ENCODE measurements around the gene MIA3. TPM values are rescaled to one million over a fixed set of nuclear protein-coding genes. Genes with fewer than 3 reads are reported as not detected.
"Not testable (repeated sequence)": the region's sequence is repeated elsewhere in the genome, so short reads cannot be mapped to it uniquely, and the experiment has no call there.

MIA3 gene
- polyA plus RNA-seq, 1 donor from 2014 or later = 61.3 TPM

DNA sequence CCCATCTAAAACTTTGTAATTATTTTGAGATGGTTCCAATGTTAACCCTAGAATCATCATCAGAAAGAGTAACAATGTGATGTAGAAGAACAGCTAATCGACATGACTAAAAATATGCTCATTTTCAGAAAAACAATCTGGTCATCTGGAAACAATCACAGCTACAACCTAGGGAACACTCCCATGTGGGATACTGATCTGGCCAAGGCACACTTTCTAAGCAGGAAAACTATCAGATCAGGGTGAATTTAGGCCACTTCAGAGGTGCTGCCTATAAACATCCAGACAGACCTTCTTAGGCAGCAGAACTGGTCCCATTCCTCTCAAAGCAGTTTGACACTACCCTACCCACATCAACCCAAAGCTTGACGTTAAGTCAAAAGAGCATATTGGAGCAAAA lies 51.2 kb downstream of the MIA3 start:
- H3K4me1 Mint-ChIP-seq, H3K9me3 Mint-ChIP-seq, H3K27me3 Mint-ChIP-seq, H3K27ac Mint-ChIP-seq, H3K4me3 Mint-ChIP-seq, H3K36me3 Mint-ChIP-seq: not testable (repeated sequence)

DNA sequence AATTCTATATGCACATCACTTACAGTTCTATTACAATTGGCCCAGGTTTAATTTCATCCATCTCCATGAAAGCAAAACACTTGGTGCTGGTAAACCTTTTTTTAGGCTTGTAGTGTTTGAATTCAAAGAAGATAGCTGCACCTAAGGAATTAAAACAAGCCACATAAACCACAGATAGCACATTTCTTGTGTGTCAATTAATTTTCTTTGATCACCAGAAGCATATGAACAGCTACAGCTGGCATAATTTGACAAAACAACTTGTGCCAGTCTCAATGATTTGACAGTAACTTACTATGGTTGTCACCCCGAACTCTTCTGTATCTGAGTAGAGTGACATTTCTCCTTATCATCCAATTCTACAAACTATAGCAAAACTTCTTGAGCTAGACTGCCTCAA lies 52.2 kb downstream of the MIA3 start:
- Mint-ChIP-seq H3K27me3 (no peaks in the 10 kb centered on the region), H3K4me3 (no peak overlapping the region), H3K4me1 (no peaks in the 10 kb centered on the region), H3K27ac (peak overlapping the region in 1 of 3 donors; percentile 78), H3K36me3 (peaks cover 4% of the 10 kb centered on the region), H3K9me3 (no peaks in the 10 kb centered on the region)

DNA sequence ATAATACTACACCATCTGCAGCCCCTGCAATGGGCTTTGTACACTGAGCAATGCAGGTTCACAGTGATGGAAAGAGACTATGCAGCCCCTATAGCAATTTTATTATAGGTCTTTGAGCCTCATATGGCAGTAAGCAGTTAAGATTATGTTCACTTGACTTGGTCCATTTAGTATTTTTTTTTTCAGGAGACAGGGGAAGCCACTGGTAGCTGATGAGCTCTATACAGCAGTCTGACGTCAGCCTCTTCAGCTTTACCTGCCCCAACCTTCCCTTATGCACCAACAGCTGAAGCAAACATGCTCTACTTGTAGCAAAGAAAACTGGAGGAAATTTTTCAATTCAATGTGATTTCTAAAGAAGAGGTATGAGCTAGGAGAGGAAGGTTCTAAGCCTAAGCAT lies 62.2 kb downstream of the MIA3 start:
- peaks cover 0 to 9% (median 1%) of the 10 kb centered on the region in 3 donors for H3K4me1 Mint-ChIP-seq
- H3K36me3 Mint-ChIP-seq = no peaks in the 10 kb centered on the region
- H3K27me3 Mint-ChIP-seq = no peaks in the 10 kb centered on the region
- no peak overlapping the region for H3K4me3 Mint-ChIP-seq
- H3K27ac Mint-ChIP-seq = peak overlapping the region in 1 of 3 donors; percentile 53
- no peaks in the 10 kb centered on the region for H3K9me3 Mint-ChIP-seq

DNA sequence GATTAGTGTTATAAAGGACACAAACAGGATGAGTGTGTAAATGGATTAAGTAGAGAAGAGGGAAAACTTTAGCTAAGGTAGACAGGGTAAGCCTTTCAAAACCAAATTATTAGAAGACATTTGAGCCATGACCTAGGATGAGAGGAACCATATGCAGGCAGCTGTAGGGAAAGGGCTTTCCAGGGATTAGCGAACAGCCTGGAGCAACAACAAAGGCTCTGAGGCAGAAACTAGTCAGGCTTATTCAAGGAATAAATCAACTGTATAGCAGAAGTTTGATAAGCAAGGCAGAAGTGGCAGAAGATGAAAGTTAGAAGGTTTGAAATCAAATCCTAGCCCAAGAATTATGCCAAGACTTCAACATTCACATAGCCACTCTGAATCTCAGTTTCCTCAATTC lies 73.1 kb downstream of the MIA3 start:
- no peaks in the 10 kb centered on the region for H3K27me3 Mint-ChIP-seq
- peaks cover 3% of the 10 kb centered on the region for H3K36me3 Mint-ChIP-seq
- peak overlapping the region in 1 of 3 donors; percentile 84 for H3K27ac Mint-ChIP-seq
- H3K4me1 Mint-ChIP-seq = peaks cover 4 to 16% (median 16%) of the 10 kb centered on the region in 3 donors
- no peak overlapping the region for H3K4me3 Mint-ChIP-seq
- H3K9me3 Mint-ChIP-seq = no peaks in the 10 kb centered on the region

DNA sequence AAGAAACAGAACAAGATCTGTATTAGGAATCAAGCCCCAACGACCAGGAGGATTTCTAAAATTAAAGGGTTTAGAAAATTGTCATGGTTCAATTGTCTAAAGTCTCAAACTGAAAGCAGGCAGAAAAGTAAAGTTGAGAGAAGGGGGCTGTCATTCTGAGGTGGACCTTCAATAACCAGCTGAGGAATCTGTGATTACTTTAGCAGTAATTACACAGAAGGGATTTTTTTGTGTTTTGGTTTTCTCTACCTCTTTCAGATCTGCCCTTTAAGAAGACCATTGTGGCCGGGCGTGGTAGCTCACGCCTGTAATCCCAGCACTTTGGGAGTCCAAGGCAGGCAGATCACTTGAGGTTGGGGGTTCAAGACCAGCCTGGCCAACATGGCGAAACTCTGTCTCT lies 77.0 kb downstream of the MIA3 start:
- peaks cover 6% of the 10 kb centered on the region for H3K36me3 Mint-ChIP-seq
- no peaks in the 10 kb centered on the region for H3K9me3 Mint-ChIP-seq
- peak overlapping the region in 1 of 3 donors; percentile 47 for H3K27ac Mint-ChIP-seq
- no peak overlapping the region for H3K4me3 Mint-ChIP-seq
- H3K4me1 Mint-ChIP-seq = peaks cover 6 to 24% (median 18%) of the 10 kb centered on the region in 3 donors
- no peaks in the 10 kb centered on the region for H3K27me3 Mint-ChIP-seq

DNA sequence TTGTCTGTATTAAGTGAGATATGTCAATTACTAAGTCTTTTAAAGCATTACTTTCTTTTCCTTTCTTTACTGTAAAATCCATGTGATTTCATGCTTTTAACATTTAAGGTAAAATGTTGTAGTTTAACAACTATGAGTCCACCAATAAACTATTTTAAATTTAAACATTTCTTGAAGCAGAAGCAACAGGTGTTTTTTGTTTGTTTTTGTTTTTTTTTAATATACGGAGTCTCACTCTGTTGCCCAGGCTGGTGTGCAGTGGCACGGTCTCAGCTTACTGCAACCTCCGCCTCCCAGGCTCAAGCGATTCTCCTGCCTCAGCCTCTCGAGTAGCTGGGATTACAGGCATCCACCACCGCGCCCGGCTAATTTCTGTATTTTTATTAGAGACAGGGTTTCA lies 78.8 kb downstream of the MIA3 start:
- peaks cover 7% of the 10 kb centered on the region for H3K36me3 Mint-ChIP-seq
- no peak overlapping the region for H3K27ac Mint-ChIP-seq
- no peak overlapping the region for H3K4me3 Mint-ChIP-seq
- H3K27me3 Mint-ChIP-seq = no peaks in the 10 kb centered on the region
- no peaks in the 10 kb centered on the region for H3K9me3 Mint-ChIP-seq
- H3K4me1 Mint-ChIP-seq = peaks cover 6 to 24% (median 14%) of the 10 kb centered on the region in 3 donors

DNA sequence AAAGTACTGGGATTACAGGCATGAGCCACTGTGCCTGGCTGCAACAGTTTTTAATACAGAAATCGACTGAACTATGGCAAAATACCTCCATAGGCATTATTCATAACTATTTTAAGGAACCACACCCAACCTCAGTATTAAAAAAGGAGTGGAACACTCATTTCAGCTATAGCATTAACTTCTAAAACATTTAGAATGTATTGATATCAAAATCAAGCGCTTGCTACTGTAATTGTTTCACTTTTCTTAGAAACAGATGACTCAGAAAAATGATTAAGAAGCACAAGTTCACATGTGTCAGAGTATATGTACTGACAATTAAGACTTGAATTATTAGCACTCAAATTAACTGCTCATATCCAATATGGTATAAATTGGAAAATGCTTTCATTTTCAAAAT lies 79.3 kb downstream of the MIA3 start:
- Mint-ChIP-seq H3K9me3 (no peaks in the 10 kb centered on the region), H3K4me3 (no peak overlapping the region), H3K27me3 (no peaks in the 10 kb centered on the region), H3K36me3 (peaks cover 7% of the 10 kb centered on the region), H3K27ac (no peak overlapping the region), H3K4me1 (peaks cover 7 to 25% (median 14%) of the 10 kb centered on the region in 3 donors)

DNA sequence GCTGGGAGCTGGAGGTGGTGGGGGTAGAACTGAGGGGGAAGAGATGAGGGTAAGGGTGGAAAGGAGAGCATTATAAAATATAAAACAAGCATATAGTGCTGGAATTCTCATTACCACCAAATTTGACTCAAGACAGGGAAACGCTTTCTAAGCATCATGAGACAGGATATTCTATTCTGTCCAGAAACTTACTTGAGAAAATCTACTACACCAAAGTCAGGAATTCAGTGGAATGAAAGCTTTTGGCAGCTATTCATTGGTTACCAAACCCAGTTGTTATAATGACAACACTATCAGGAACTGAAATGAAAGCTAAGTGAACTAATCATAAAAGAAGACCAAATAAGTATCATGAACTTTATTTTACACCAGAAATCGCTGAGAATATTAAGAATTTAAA lies 79.9 kb downstream of the MIA3 start:
- H3K27ac Mint-ChIP-seq = no peak overlapping the region
- H3K4me3 Mint-ChIP-seq = no peak overlapping the region
- peaks cover 11 to 28% (median 13%) of the 10 kb centered on the region in 3 donors for H3K4me1 Mint-ChIP-seq
- no peaks in the 10 kb centered on the region for H3K27me3 Mint-ChIP-seq
- peaks cover 11% of the 10 kb centered on the region for H3K36me3 Mint-ChIP-seq
- no peaks in the 10 kb centered on the region for H3K9me3 Mint-ChIP-seq

DNA sequence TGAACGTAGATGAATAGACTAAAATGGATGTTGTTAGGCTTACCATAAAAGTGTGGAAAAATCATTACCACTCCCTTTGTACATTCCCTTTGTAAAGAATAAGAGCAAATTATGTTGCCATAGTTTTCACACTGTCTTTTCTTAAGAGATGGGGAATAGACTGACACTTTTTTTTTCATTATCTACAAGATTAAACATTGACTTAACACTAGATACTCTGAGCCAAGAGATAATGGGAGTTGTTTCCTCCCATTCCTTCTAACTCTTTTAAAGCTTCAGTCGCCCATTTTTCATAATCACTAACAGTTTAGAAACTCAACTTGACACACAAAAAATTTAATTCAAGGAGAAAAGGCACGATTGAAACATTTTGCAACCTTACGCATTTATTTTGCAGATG lies 84.3 kb downstream of the MIA3 start:
- peaks cover 11% of the 10 kb centered on the region for H3K36me3 Mint-ChIP-seq
- no peak overlapping the region for H3K27ac Mint-ChIP-seq
- H3K9me3 Mint-ChIP-seq = peaks cover 0 to 10% (median 2%) of the 10 kb centered on the region in 3 donors
- no peak overlapping the region for H3K4me3 Mint-ChIP-seq
- H3K4me1 Mint-ChIP-seq = peaks cover 26 to 42% (median 28%) of the 10 kb centered on the region in 3 donors
- no peaks in the 10 kb centered on the region for H3K27me3 Mint-ChIP-seq

DNA sequence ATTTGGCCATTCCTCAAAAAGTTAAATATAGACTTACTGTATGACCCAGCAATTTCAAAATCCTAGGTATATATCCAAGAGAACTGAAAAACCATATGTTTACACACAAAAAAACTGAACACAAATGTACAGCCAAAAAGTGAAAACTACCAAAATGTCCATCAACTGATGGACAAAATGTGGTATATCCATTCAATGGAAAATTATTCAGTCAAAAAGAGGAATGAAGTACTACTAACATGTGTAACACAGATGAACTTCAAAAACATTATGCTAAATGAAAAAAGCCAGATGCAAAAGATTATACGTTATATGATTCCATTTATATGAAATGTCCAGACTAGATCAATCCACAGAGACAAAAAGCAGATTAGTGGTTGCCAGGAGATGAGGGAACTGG lies 86.4 kb downstream of the MIA3 start:
- Mint-ChIP-seq H3K36me3 (peaks cover 12% of the 10 kb centered on the region), H3K27ac (no peak overlapping the region), H3K4me3 (peak overlapping the region in 2 of 4 donors; percentile 31 to 33), H3K9me3 (peaks cover 0 to 10% (median 2%) of the 10 kb centered on the region in 3 donors), H3K4me1 (peaks cover 36 to 43% (median 39%) of the 10 kb centered on the region in 3 donors), H3K27me3 (no peaks in the 10 kb centered on the region)

DNA sequence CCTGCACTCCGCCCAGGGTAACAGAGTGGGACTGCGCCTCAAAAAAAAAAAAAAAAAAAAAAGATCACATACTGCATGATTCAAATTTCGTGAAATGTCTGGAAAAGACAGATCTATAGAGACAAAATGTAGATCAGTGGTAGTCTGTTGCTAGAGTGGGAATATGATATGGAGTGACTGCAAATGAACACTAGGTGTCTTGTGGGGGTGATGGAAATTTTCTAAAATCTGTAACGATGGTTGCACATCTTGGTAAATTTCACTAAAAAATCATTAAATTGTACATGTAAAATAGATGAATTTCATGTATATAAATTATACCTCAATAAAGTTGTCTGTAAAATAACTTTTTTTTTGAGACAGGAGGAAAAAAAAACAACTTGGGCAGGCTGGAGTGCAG lies 88.9 kb downstream of the MIA3 start:
- Mint-ChIP-seq H3K36me3 (peaks cover 9% of the 10 kb centered on the region), H3K4me3 (peak overlapping the region in 1 of 4 donors; percentile 68), H3K27ac (no peak overlapping the region), H3K27me3 (no peaks in the 10 kb centered on the region), H3K4me1 (peaks cover 48 to 51% (median 50%) of the 10 kb centered on the region in 3 donors), H3K9me3 (peaks cover 0 to 10% (median 2%) of the 10 kb centered on the region in 3 donors)

DNA sequence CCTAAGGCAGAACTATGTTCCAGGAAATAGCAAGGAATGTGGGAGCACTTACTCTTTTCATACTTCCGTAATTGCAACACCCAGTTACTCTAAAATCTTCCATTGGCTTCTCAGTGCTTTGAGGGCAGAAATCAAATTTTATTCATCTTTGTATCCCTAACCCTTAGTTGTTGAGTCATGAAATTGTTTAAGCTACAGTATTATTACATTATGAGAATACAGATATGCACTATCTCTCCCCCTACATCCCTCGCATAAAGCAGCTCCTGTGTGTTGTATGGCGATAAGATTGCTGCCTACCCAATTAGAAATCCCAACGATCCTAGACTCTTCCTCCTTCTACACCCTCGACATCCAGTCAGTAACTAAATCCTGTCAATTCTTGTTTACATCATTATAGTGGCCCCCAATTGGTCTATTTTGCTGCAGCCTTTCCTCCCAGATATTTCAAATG lies 91.8 kb downstream of the MIA3 start:
- Mint-ChIP-seq H3K4me3 (peak overlapping the region; percentile 5 to 98 (median 53)), H3K4me1 (peaks cover 40 to 49% (median 42%) of the 10 kb centered on the region in 3 donors), H3K36me3 (peaks cover 5% of the 10 kb centered on the region), H3K9me3 (peaks cover 0 to 2% (median under 1%) of the 10 kb centered on the region in 3 donors), H3K27me3 (no peaks in the 10 kb centered on the region), H3K27ac (peak overlapping the region in 1 of 3 donors; percentile 1)

DNA sequence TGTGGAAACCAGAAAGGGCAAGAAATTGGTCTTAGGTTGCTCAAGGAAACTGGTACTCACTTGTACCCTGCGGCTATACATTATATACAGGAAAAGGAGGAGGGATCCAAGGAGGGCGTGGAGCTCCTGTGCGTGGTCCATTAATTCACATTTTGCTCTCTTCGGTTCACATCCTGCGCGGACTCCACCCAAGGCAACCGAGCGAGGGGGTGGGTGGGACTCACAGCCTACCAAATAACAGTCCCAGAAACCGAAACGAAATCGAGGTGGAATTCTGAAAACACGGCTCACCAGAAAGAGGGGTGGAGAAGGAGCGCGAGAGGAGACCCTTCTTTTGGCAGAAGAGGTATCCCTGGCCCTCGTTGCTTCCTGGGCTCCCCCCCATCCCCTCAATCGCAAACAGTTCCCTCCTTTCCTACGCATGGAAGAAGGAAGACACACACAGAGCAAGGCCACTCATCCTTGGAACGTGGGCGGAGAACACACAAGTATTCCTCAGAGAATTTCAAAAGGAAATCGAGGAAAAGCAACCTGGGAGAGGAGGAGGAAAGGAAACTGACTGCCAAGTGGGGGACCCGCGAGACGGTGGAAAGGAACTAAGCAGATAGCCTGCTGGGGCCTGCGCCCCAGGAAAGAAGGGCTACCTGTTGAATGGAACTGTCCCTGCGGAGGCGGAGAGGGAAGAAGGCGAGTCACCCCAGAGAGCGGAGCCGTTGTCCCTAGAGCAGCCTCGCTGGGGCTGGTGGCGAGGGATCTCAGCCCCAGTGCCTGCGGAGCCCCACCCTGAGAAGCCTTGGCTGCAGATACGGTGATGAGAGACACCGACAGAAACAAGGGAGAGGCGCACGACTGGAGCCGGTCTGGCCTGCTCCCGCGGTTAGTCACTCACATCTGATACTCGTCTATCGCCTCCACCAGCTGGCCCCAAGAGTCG lies 93.7 kb downstream of the MIA3 start:
- H3K4me1 Mint-ChIP-seq = peaks cover 28 to 36% (median 32%) of the 10 kb centered on the region in 3 donors
- peak overlapping the region; percentile 99 to 100 (median 99) for H3K27ac Mint-ChIP-seq
- H3K27me3 Mint-ChIP-seq = no peaks in the 10 kb centered on the region
- H3K36me3 Mint-ChIP-seq = peaks cover 3% of the 10 kb centered on the region
- H3K9me3 Mint-ChIP-seq = no peaks in the 10 kb centered on the region
- peak overlapping the region; percentile 96 to 99 (median 98) for H3K4me3 Mint-ChIP-seq

DNA sequence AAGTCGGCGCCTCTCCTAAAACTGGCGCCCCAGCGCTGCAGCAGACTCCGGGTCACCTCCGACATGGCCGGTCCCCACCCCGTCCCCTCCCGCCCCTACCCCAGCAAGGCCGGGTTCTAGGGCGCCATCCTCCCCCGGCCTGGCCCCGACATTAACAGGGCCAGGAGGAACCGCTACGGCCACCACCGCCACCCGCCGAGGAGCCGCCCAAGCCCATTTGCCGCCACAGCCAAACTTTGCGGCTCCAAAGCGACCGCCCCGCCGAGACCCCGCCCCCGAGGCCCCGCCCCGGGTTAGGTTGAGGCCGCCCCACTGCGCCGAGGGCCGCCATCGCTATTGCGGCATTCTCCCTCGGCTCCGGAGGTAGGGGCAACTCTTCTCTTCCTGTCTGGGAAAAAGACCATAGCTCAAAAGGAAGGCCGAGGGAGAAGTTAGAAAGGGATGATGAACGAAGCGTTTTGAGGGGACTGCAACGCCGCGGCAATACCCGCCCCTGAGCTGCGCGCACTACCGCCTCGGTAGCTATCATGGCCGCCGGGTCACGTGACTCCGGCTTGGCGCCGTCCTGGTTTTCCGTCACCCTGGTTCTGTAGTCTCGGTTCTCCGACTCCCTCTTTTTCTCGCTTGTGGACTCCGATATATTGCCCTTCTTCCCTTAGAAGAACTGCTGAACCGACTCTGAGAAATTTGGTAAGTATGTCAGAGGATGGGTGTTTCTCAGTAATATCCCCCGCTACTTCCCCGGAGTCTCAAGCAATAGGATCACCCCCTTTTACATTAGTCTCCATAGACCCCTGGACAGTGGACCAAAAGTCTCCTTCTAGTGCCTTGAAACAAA lies 94.6 kb downstream of the MIA3 start, which contains the start of the genes AIDA and BROX:
Gene AIDA, minus strand, starts transcription at position 239 of the 838 bp plus-strand sequence. Its CDS starts 174 bp downstream, at position 65.
Gene BROX, plus strand, starts transcription at position 312 of the 838 bp plus-strand sequence. CDS start 3,136 bp downstream, outside the sequence.
- peaks cover 2% of the 10 kb centered on the region for H3K36me3 Mint-ChIP-seq
- peaks cover 22 to 34% (median 33%) of the 10 kb centered on the region in 3 donors for H3K4me1 Mint-ChIP-seq
- no peaks in the 10 kb centered on the region for H3K27me3 Mint-ChIP-seq

More for the DNA sequence above, 94.6 kb downstream of the MIA3 start, which contains the start of the genes AIDA and BROX:
- H3K9me3 Mint-ChIP-seq = no peaks in the 10 kb centered on the region
- peak within 1 kb of the TSS; percentile 99 to 100 (median 99) for H3K27ac Mint-ChIP-seq
- H3K4me3 Mint-ChIP-seq = peak within 1 kb of the TSS; percentile 96 to 99 (median 98)
